Left ventricle myocardium inferior (tissue), 1 donor: Measurements from ENCODE around the gene SLC14A1. TPM values are rescaled to one million over a fixed set of nuclear protein-coding genes. Genes with fewer than 3 reads are reported as not detected.
A peak's percentile ranks its signal among the peaks of the same experiment; 100 is the strongest.

Source experiments
- DNase-seq: peaks from one replicate; pipeline ENCODE4 v3.0.0-alpha.2; 2020
- H3K27ac ChIP-seq: fragments of 200-600 bp; replicated peaks from 2 replicates; pipeline ENCODE4 v1.8.0; 2021
- H3K27me3 ChIP-seq: fragments of 200-600 bp; 2 replicates; pipeline ENCODE4 v1.8.0; 2021; ENCODE audit warnings: low read depth
- H3K36me3 ChIP-seq: fragments of 200-600 bp; 2 replicates; pipeline ENCODE4 v1.8.0; 2021
- H3K4me1 ChIP-seq: fragments of 200-600 bp; 2 replicates; pipeline ENCODE4 v1.8.0; 2021
- H3K4me3 ChIP-seq: fragments of 200-600 bp; 2 replicates; pipeline ENCODE4 v1.8.0; 2021; ENCODE audit warnings: mild to moderate bottlenecking, moderate library complexity
- H3K9me3 ChIP-seq: fragments of 200-600 bp; replicated peaks from 2 replicates; pipeline ENCODE4 v1.8.0; 2021
- CTCF ChIP-seq: fragments of 200-600 bp; IDR thresholded peaks from 2 replicates; pipeline ENCODE4 v1.8.0; 2021; ENCODE audit warnings: antibody characterized with exemption, mild to moderate bottlenecking, borderline replicate concordance
- intact Hi-C: fragments of 100-400 bp; cut with micrococcal nuclease; formaldehyde crosslinking; loops from one replicate; pipeline ENCODE4 v1.11.0; 2022
- total RNA-seq: library from RNA; stranded (reverse); fragmentation: NEBNext Ultra II Directional; extraction: Animal tissue kit (Norgen Biotek cat#: 25700); gene quantifications from one replicate; pipeline ENCODE4 v1.2.1, GENCODE V29; 2021
- donor health status: DM: no; HTN: yes; CAD: no; lungs with severe emphysema.

SLC14A1 gene
- total RNA-seq, 1 donor from 2014 or later, result 22.1 TPM

GRCh38 chr18:45775743-45776142, 51.8 kb downstream of the SLC14A1 start:
- peak overlapping the region; percentile 88 for H3K27ac ChIP-seq
- H3K27me3 ChIP-seq, result peaks cover 7% of the 10 kb centered on the region
- intact Hi-C loops, result no loop called here
- peak overlapping the region; percentile 73 for H3K4me3 ChIP-seq
- H3K4me1 ChIP-seq, result peaks cover 20% of the 10 kb centered on the region
- no peak for TF ChIP-seq CTCF
- no peaks in the 10 kb centered on the region for H3K36me3 ChIP-seq
- DNase-seq, result no peak
- no peaks in the 10 kb centered on the region for H3K9me3 ChIP-seq

- TF ChIP-seq CTCF, result no peak
- H3K4me3 ChIP-seq, result no peak overlapping the region
- H3K27me3 ChIP-seq, result peaks cover 7% of the 10 kb centered on the region
- no peak overlapping the region for H3K27ac ChIP-seq
- H3K36me3 ChIP-seq, result no peaks in the 10 kb centered on the region
- H3K9me3 ChIP-seq, result no peaks in the 10 kb centered on the region
- H3K4me1 ChIP-seq, result peaks cover 20% of the 10 kb centered on the region
- no peak for DNase-seq
- intact Hi-C loops, result no loop called here
Measured at GRCh38 chr18:45777393-45777792, 53.4 kb downstream of the SLC14A1 start.

GRCh38 chr18:45780568-45780967, 56.6 kb downstream of the SLC14A1 start:
- Histone ChIP-seq H3K4me3 (no peak overlapping the region), H3K27me3 (no peaks in the 10 kb centered on the region), H3K4me1 (peaks cover 19% of the 10 kb centered on the region), H3K9me3 (no peaks in the 10 kb centered on the region), H3K27ac (peak overlapping the region; percentile 31), H3K36me3 (no peaks in the 10 kb centered on the region)
- no peak for DNase-seq
- TF ChIP-seq CTCF, result no peak
- intact Hi-C loops, result no loop called here

- DNase-seq, result no peak
- H3K36me3 ChIP-seq, result no peaks in the 10 kb centered on the region
- peaks cover 14% of the 10 kb centered on the region for H3K4me1 ChIP-seq
- H3K9me3 ChIP-seq, result no peaks in the 10 kb centered on the region
- no peaks in the 10 kb centered on the region for H3K27me3 ChIP-seq
- H3K4me3 ChIP-seq, result no peak overlapping the region
- intact Hi-C loops, result no loop called here
- no peak overlapping the region for H3K27ac ChIP-seq
- no peak for TF ChIP-seq CTCF
Measured at GRCh38 chr18:45782662-45783061, 58.7 kb downstream of the SLC14A1 start.

- no peak for TF ChIP-seq CTCF
- Histone ChIP-seq H3K4me1 (peaks cover 14% of the 10 kb centered on the region), H3K27me3 (no peaks in the 10 kb centered on the region), H3K4me3 (no peak overlapping the region), H3K9me3 (no peaks in the 10 kb centered on the region), H3K27ac (no peak overlapping the region), H3K36me3 (no peaks in the 10 kb centered on the region)
- DNase-seq, result no peak
- intact Hi-C loops, result no loop called here
Measured at GRCh38 chr18:45783097-45784075, 59.4 kb downstream of the SLC14A1 start.
